Epithelial cell of proximal tubule (primary cell): Measurements from ENCODE around the gene UCP1. TPM values are rescaled to one million over a fixed set of nuclear protein-coding genes. Genes with fewer than 3 reads are reported as not detected.
A peak's percentile ranks its signal among the peaks of the same experiment; 100 is the strongest.

Experiments used
- DNase-seq: peaks from one replicate; pipeline ENCODE4 v3.0.0-alpha.2; 2011; ENCODE audit warnings: low read depth
- H3K4me3 ChIP-seq: 2 replicates; pipeline ENCODE4 v1.5.1; 2011; ENCODE audit warnings: low read depth, mild to moderate bottlenecking, low read length
- total RNA-seq: library from RNA; depleted of rRNA; stranded (reverse); fragments of >200 nt; gene quantifications from 2 replicates; pipeline ENCODE4 v1.2.3, GENCODE V29; 2015
- TF ChIP-seq, protein P1 (sequence below): conservative IDR thresholded peaks from 2 replicates; pipeline ENCODE4 v1.5.1; 2012; ENCODE audit warnings: low read depth, mild to moderate bottlenecking, low read length

Gene UCP1
- total RNA-seq, 1 donor from 2014 or later = not detected

DNA sequence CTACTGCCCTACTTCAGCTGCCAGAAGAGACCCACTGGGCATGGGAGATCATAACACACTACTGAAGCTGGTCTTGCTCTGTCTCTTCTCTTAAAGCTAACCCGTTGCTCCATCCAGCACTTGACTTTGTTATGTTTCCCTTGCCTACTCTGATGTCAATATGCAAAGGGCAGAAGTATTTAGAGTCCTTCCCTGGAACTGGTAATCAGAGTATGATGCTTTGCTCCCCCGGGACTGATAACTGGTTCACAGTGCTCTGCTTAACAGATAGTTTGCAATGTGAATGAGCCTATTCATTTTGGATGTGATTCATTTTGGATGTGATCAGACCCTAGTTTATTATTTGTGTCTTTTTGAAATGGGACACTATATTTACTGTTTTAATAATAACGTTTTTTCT is 12.3 kb upstream of the UCP1 start:
- H3K4me3 ChIP-seq = no peak overlapping the region
- TF ChIP-seq, protein P1, sequence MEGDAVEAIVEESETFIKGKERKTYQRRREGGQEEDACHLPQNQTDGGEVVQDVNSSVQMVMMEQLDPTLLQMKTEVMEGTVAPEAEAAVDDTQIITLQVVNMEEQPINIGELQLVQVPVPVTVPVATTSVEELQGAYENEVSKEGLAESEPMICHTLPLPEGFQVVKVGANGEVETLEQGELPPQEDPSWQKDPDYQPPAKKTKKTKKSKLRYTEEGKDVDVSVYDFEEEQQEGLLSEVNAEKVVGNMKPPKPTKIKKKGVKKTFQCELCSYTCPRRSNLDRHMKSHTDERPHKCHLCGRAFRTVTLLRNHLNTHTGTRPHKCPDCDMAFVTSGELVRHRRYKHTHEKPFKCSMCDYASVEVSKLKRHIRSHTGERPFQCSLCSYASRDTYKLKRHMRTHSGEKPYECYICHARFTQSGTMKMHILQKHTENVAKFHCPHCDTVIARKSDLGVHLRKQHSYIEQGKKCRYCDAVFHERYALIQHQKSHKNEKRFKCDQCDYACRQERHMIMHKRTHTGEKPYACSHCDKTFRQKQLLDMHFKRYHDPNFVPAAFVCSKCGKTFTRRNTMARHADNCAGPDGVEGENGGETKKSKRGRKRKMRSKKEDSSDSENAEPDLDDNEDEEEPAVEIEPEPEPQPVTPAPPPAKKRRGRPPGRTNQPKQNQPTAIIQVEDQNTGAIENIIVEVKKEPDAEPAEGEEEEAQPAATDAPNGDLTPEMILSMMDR = no peak
- DNase-seq = no peak

DNA sequence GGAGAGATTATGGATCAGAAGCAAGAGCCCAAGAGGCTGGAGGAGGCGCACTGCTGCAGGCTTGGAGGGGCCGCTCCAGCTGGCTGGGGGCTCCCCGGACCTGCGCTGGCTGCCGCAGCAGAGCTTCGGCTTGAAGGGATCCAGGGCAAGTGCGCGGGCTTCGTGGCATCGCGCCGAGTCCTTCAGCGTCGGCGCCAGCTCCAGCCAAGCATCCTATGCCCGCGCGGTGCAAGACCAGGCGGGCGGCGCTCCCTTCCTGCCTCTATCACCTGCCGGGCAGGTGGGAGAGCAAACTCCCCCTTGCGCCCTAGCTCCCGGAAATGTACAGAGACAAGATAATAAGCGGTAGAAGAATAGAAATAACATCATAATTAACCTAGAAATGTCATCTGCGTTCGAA is 10.5 kb upstream of the UCP1 start:
- TF ChIP-seq, protein P1 = no peak
- no peak for DNase-seq
- no peak overlapping the region for H3K4me3 ChIP-seq

DNA sequence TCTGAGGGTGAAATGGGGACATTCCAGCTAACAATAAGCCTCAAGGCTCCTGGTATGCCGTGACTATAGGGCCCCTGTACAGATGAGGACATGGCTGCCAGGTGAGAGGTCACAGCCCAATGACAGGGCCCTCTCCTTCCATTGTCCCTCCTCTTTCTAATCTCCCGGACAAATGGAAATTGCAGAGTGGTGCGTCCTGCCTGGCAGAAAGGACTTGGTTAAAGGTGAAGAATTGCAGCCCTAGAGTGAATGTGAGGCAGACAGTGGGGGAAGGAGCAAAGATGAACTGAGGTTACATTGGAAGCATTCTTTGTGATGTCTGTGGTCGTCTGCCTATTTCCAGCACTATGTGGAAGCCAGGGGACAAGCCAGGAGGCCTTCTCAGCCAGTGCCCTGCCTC is 6.7 kb upstream of the UCP1 start:
- TF ChIP-seq, protein P1 = no peak
- DNase-seq = no peak
- no peak overlapping the region for H3K4me3 ChIP-seq

- no peak for DNase-seq
- H3K4me3 ChIP-seq = no peak overlapping the region
- TF ChIP-seq, protein P1 = no peak
These were observed 2.9 kb upstream of the UCP1 start for GRCh38 chr4:140571620-140572019.

GRCh38 chr4:140569307-140569638 is 512 bp upstream of the UCP1 start:
- no peak for DNase-seq
- H3K4me3 ChIP-seq = peak overlapping the region; percentile 55
- TF ChIP-seq, protein P1 = no peak

DNA sequence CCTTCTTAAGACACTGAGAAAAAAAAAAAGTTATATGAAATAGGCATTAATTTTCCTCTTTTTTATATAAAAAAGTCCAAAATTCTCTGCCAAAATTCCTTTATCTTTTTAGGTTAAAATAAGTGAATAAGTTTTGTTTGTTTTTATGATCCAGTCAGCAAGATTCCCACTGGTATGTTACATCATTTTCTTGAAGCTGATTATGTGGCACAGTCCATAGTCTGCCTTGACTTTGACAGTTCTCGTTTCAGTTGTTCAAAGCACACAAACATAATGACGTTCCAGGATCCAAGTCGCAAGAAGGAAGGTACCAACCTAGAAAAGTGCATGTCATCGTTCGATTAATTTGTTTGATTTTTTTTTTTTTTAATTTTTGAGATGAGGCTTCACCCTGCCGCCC is 9.1 kb downstream of the UCP1 start:
- TF ChIP-seq, protein P1 = no peak
- no peak for DNase-seq
- H3K4me3 ChIP-seq = no peak overlapping the region

DNA sequence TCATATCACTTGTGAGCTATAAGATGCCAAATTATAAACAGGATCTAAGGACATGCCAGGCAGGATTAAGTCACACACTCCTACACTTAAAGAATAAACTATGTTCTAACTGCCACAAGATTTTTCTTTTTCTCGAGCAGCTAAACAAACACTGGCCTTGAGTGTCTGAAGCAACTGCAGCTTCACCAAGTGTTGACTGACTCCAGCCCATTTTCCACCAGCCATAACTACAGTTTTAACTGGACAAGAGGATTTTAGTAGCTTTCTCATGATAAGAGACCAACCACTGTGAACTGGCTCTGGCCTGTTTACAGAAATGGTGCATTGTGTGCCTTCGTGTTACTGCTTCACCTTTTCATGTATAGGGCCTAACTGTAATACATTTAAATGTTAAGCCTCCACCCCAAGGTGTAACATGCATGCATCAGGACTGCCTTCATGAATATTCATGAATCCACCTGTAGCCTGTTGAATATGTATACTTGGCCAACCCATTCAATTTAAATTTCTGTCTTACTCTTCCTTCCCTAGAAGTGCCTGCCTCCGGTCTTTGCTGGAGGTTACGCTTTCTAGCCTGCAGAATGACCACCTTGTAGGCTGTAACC is 10.8 kb downstream of the UCP1 start:
- H3K4me3 ChIP-seq = no peak overlapping the region
- TF ChIP-seq, protein P1 = no peak
- DNase-seq = no peak
